HG02981 (cell line): Measurements from ENCODE around the gene PLXNA4.

Source experiments
- ATAC-seq: cut with Tn5 transposase; IDR thresholded peaks from one replicate; pipeline ENCODE4 v1.9.1; 2021; ENCODE audit warnings: mild to moderate bottlenecking, moderate library complexity; ENCODE audit not compliant: unreplicated experiment

Gene PLXNA4

GRCh38 chr7:132161533-132161915 lies 414.7 kb downstream of the PLXNA4 start:
- no peak for ATAC-seq

- no peak for ATAC-seq
Measured at GRCh38 chr7:132160611-132161532, 415.4 kb downstream of the PLXNA4 start.

GRCh38 chr7:132158841-132159240 lies 417.4 kb downstream of the PLXNA4 start:
- ATAC-seq = no peak

- no peak for ATAC-seq
Measured at GRCh38 chr7:132158166-132158565, 418.1 kb downstream of the PLXNA4 start.

GRCh38 chr7:132155715-132156114 lies 420.6 kb downstream of the PLXNA4 start:
- no peak for ATAC-seq

GRCh38 chr7:132154695-132155471 lies 421.4 kb downstream of the PLXNA4 start:
- no peak for ATAC-seq

- ATAC-seq = no peak
Measured at GRCh38 chr7:132154248-132154647, 422.0 kb downstream of the PLXNA4 start.

GRCh38 chr7:132152131-132152889 lies 424.0 kb downstream of the PLXNA4 start:
- no peak for ATAC-seq

GRCh38 chr7:132150711-132151110 lies 425.6 kb downstream of the PLXNA4 start:
- ATAC-seq = no peak

- ATAC-seq = no peak
Measured at GRCh38 chr7:132149436-132150304, 426.6 kb downstream of the PLXNA4 start.

- no peak for ATAC-seq
Measured at GRCh38 chr7:132148876-132149275, 427.4 kb downstream of the PLXNA4 start.

- ATAC-seq = no peak
Measured at GRCh38 chr7:132145466-132145865, 430.8 kb downstream of the PLXNA4 start.

- ATAC-seq = no peak
Measured at GRCh38 chr7:132145063-132145462, 431.2 kb downstream of the PLXNA4 start.

GRCh38 chr7:132142006-132142405 lies 434.3 kb downstream of the PLXNA4 start:
- ATAC-seq = no peak

GRCh38 chr7:132141109-132141508 lies 435.2 kb downstream of the PLXNA4 start:
- ATAC-seq = no peak

- no peak for ATAC-seq
Measured at GRCh38 chr7:132140341-132140740, 435.9 kb downstream of the PLXNA4 start.

- ATAC-seq = no peak
Measured at GRCh38 chr7:132138817-132139216, 437.5 kb downstream of the PLXNA4 start.

- ATAC-seq = no peak
Measured at GRCh38 chr7:132137681-132138080, 438.6 kb downstream of the PLXNA4 start.

- ATAC-seq = no peak
Measured at GRCh38 chr7:132135746-132136385, 440.4 kb downstream of the PLXNA4 start.
